HEK293 (cell line): ENCODE data around the gene C10orf88.

Source experiments
- CTCF ChIA-PET: fragments of 350-600 bp; formaldehyde crosslinking; extraction: SDS; loops from one replicate; lab custom pipeline; 2021; ENCODE audit warnings: antibody characterized with exemption; lab: Yijun Ruan, JAX
- POLR2A ChIA-PET: fragments of 300-600 bp; formaldehyde crosslinking; extraction: SDS; loops from one replicate; lab custom pipeline; 2020; ENCODE audit warnings: antibody characterized with exemption, inconsistent platforms; lab: Yijun Ruan, JAX
- H3K27ac ChIP-seq: fragments of 200-500 bp; sonication (Bioruptor generic); 2 replicates; pipeline ENCODE4 v1.5.1; 2014; ENCODE audit warnings: low read depth, low read length, control low read depth, inconsistent platforms; ENCODE audit errors: extremely low read depth
- H3K36me3 ChIP-seq, 2 experiments: fragments of 200-500 bp in 1 of 2; sonication (Bioruptor generic) in 1 of 2; 1 replicate in 1 of 2; 2 replicates in 1 of 2; pipeline ENCODE4 v1.5.1; 2014 to 2017; ENCODE audit warnings: inconsistent platforms in 2 of 2, low read length in 2 of 2; ENCODE audit not compliant: control insufficient read depth in 2 of 2, insufficient read depth in 1 of 2
- H3K4me1 ChIP-seq: fragments of 200-500 bp; sonication (Bioruptor generic); 2 replicates; pipeline ENCODE4 v1.5.1; 2014; ENCODE audit warnings: mild to moderate bottlenecking, low read length, inconsistent platforms; ENCODE audit not compliant: control insufficient read depth, insufficient read depth
- H3K4me3 ChIP-seq: 2 replicates; pipeline ENCODE4 v1.5.1; 2011; ENCODE audit warnings: low read depth, mild to moderate bottlenecking, control low read depth, low read length, moderate library complexity
- H3K9me3 ChIP-seq: fragments of 200-500 bp; sonication (Bioruptor generic); 2 replicates; pipeline ENCODE4 v1.5.1; 2014; ENCODE audit warnings: low read depth, low read length, inconsistent platforms; ENCODE audit not compliant: control insufficient read depth, insufficient read depth
- OSR2 ChIP-seq: fragments of 450-650 bp; formaldehyde crosslinking; IDR thresholded peaks from 2 replicates; pipeline ENCODE4 v1.5.1; 2016; ENCODE audit warnings: missing biosample characterization, missing genetic modification characterization
- SETDB1 ChIP-seq: IDR thresholded peaks from one replicate; pipeline ENCODE4 v1.6.1; 2017; ENCODE audit warnings: mild to moderate bottlenecking, low read length, moderate library complexity, mixed read lengths; ENCODE audit not compliant: insufficient read length
- TSHZ1 ChIP-seq: fragments of 450-650 bp; formaldehyde crosslinking; IDR thresholded peaks from 2 replicates; pipeline ENCODE4 v1.5.1; 2016; ENCODE audit warnings: missing biosample characterization, missing genetic modification characterization, borderline replicate concordance
- YY2 ChIP-seq: fragments of 450-650 bp; formaldehyde crosslinking; IDR thresholded peaks from 2 replicates; pipeline ENCODE4 v1.5.1; 2016; ENCODE audit warnings: missing biosample characterization, missing genetic modification characterization
- ZBTB10 ChIP-seq: fragments of 450-650 bp; formaldehyde crosslinking; IDR thresholded peaks from 2 replicates; pipeline ENCODE4 v1.5.1; 2016; ENCODE audit warnings: missing biosample characterization, missing genetic modification characterization
- ZFHX2 ChIP-seq: fragments of 450-650 bp; formaldehyde crosslinking; conservative IDR thresholded peaks from 2 replicates; pipeline ENCODE4 v1.5.1; 2016; ENCODE audit warnings: missing biosample characterization, missing genetic modification characterization
- ZNF121 ChIP-seq: fragments of 450-650 bp; formaldehyde crosslinking; IDR thresholded peaks from 2 replicates; pipeline ENCODE4 v1.5.1; 2016; ENCODE audit warnings: missing biosample characterization, missing genetic modification characterization
- ZNF202 ChIP-seq: fragments of 450-650 bp; formaldehyde crosslinking; IDR thresholded peaks from 2 replicates; pipeline ENCODE4 v1.5.1; 2016; ENCODE audit warnings: missing biosample characterization, missing genetic modification characterization, borderline replicate concordance
- ZNF248 ChIP-seq: fragments of 450-650 bp; formaldehyde crosslinking; IDR thresholded peaks from 2 replicates; pipeline ENCODE4 v1.5.1; 2017; ENCODE audit warnings: missing biosample characterization, missing genetic modification characterization
- ZNF518A ChIP-seq: fragments of 450-650 bp; formaldehyde crosslinking; conservative IDR thresholded peaks from 2 replicates; pipeline ENCODE4 v1.5.1; 2016; ENCODE audit warnings: low read depth, missing biosample characterization, missing genetic modification characterization
- ZNF600 ChIP-seq: fragments of 450-650 bp; formaldehyde crosslinking; IDR thresholded peaks from 2 replicates; pipeline ENCODE4 v1.5.1; 2016; ENCODE audit warnings: missing biosample characterization, missing genetic modification characterization
- ZSCAN23 ChIP-seq: fragments of 450-650 bp; formaldehyde crosslinking; IDR thresholded peaks from 2 replicates; pipeline ENCODE4 v1.5.1; 2016; ENCODE audit warnings: missing biosample characterization, missing genetic modification characterization

The C10orf88 gene

GRCh38 chr10:122998934-122999333, 44.9 kb upstream of the C10orf88 start:
- peaks cover 13% of the 10 kb centered on the region for H3K4me1 ChIP-seq
- peaks cover 16 to 39% of the 10 kb centered on the region in 2 experiments; a peak in 2 of 3 replicates for H3K36me3 ChIP-seq
- no peaks in the 10 kb centered on the region for H3K9me3 ChIP-seq
- POLR2A ChIA-PET: interaction anchor here (1.2 kb wide), 1 partner anchor 11 kb away, joined by 3 read pairs; no protein-coding TSS in a partner anchor
- H3K27ac ChIP-seq: no peak overlapping the region
- TF ChIP-seq ZSCAN23 (tag by site-specific recombination) (no peak), SETDB1 (no peak), ZNF248 (tag by site-specific recombination) (no peak), OSR2 (tag by site-specific recombination) (no peak), ZNF121 (tag by site-specific recombination) (no peak), ZNF202 (tag by site-specific recombination) (no peak), ZNF600 (tag by site-specific recombination) (no peak), ZFHX2 (tag by site-specific recombination) (no peak), ZNF518A (tag by site-specific recombination) (no peak), ZBTB10 (tag by site-specific recombination) (no peak)
- H3K4me3 ChIP-seq: no peak overlapping the region
- CTCF ChIA-PET: interaction anchor here (0.7 to 1.7 kb wide), 2 partner anchors 15 to 19 kb away, joined by 3 to 6 read pairs; no protein-coding TSS in a partner anchor

GRCh38 chr10:122998360-122998917, 44.4 kb upstream of the C10orf88 start:
- Histone ChIP-seq H3K27ac (no peak overlapping the region), H3K9me3 (no peaks in the 10 kb centered on the region), H3K4me1 (peaks cover 9% of the 10 kb centered on the region), H3K36me3 (peaks cover 20 to 44% of the 10 kb centered on the region in 2 experiments; a peak in 2 of 3 replicates), H3K4me3 (no peak overlapping the region)
- TF ChIP-seq YY2 (no peak), TSHZ1 (tag by site-specific recombination) (no peak)
- POLR2A ChIA-PET: interaction anchor here (0.8 to 1.4 kb wide), 2 partner anchors 10 to 17 kb away, joined by 3 read pairs; partner anchors contain the start of genes ACADSB and IKZF5
- CTCF ChIA-PET: interaction anchor here (0.7 to 1.7 kb wide), 4 partner anchors 9 to 19 kb away, joined by 3 to 6 read pairs (median 4); no protein-coding TSS in a partner anchor
